Stimulated activated CD8-positive, alpha-beta memory T cell treated with anti-CD3 and anti-CD28 coated beads, Interleukin-12 subunit alpha, Interleukin-12 subunit beta, amount 100 ng/mL, for 24 hours (primary cell): Measurements from ENCODE around the gene CES3.
A peak's percentile ranks its signal among the peaks of the same experiment; 100 is the strongest.

Experiments used
- DNase-seq: peaks from one replicate; pipeline ENCODE4 v3.0.0-alpha.2; 2020; ENCODE audit errors: extremely low read depth

CES3 gene

DNA sequence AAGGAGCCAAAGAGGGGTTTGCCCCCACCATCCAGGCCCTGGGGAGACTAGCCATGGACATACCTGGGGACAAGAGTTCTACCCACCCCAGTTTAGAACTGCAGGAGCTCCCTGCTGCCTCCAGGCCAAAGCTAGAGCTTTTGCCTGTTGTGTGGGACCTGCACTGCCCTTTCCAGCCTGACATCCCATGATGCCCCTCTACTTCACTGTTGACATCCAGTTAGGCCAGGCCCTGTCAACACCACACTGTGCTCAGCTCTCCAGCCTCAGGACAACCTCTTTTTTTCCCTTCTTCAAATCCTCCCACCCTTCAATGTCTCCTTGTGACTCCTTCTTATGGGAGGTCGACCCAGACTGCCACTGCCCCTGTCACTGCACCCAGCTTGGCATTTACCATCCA lies 48.1 kb downstream of the CES3 start:
- no peak for DNase-seq

DNA sequence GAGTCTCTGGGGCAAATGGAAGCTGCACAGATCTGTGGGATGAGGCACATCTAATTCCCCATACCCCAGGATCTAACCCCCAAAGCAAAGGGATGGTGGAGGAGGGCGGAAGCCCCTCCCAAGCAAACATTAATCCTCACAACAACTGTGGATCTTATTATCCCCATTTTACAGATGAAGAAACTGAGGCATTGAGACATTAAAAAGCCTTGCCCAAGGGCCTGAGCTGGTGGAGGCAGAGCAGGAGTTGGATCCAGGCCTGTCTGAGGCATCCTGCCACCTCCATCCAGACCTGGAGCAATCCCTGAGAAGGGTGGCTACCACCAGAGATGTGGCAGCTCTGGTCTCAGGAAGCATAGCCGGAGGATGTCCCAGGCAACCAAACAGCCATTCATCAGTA lies 50.2 kb downstream of the CES3 start:
- DNase-seq = no peak

DNA sequence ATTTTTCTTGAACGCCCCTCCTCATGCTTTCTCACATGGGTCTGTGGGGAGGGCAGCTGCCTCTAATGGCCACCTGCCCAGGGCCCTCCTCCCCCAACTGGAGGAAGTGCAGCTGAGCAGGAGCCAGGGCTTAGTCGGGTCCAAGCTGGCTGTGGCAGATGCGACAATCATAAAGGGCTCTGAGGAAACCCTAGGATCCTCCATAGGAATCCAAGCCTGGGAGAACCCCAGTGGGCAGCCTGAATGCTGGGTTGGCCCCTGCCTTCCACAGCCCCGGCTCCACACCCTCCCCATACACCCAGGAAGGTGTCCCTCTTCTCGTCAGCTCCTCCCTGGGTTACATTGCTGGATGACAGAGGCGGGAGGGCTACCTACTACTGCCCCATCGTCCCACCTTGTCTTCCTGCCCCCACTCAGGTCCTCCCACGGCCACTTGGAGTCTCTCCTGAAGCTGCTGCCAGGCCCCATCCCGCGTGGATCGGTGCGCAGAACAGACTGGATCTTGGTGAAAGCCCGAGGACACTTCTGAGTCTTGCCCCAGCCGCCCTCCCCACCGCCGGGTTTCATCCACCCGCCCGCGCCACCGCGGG lies 52.3 kb downstream of the CES3 start:
- no peak for DNase-seq

DNA sequence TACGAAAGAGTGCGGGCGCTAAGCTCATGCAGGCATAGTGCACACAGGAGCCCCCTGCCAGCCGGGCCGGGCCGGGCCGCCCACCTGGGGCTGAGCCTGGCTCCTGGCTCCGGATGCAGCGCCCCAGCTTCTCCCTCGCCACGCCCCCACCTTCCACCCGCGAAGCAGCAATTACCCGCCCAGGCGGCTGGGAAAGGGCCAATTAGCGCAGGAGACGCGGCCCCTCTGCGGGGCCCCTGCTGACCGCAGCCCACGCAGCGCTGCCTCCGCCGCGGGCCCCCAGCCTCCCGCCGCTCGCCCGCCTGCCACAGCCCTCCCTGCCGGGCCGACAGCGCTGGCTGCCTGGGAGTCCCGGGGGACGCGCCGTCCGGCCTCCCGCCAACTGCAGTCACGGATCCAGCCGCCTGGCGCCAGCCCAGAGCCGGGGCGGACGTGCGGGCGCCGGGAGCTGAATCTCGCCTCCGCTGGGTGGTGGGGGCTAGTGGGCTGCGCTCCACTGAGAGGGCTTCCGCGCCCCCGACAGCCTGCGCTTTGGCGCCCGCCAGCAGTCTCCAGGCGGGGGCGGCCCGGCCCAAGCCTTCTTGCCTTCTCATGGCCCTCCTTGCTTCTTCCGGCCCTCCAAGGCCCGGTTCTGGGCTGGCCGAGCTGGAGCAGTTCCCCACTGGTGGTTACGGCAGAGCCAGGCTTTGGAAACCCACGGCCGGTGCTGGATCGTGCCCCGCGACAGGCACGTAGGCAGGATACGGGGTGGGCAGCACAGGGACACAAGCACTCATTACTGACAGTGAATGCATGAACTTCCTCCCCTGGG lies 53.0 kb downstream of the CES3 start:
- DNase-seq = peak; percentile 56

DNA sequence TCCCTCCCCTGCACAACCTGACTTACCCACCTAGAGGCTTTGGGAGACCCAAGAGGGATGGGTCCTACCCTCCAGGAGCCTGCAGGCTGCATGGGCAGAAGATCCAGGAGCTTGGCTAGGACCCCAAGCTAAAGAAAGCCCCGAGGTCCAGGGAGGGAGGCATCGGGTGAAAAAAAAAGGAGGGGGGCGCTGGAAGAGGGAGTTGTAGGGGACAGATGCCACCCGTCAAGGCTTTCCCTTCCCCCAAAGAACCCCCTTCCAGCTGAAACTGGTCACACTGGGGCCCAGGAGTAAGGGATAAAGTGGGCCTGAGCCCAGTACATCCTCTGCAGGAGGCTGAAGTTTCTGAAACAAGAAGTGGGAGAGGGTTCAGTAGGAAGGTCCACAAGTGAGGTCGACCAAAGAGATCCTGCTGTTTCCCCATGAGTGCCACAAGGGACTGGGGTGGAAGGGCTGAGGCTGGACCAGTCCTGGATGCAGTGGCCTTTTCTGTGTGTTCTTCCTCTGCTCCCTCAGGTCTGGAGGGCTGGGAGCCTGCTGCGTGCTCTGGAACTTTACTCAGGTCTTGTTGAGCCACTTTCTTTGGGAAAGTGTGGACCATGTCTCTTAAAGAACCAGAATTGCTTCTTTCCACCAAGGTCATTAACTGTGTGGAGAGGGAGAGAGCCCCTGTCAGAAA lies 53.7 kb downstream of the CES3 start:
- DNase-seq = no peak

DNA sequence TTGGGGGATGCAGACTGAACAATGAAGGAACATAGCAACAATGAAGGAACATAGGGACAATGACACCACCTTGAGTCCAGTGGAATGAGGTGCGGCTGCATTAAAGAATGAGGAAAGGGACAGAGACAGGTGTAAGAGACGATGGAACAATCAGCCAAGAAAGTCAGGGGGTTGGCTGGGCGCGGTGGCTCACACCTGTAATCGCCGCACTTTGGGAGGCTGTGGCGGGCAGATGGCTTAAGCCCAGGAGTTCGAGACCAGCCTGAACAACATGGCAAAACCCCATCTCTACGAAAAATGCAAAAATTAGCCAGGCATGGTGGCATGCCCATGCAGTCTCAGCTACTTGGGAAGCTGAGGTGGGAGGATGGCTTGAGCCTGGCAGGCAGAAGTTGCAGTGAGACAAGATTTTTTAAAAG lies 54.3 kb downstream of the CES3 start:
- no peak for DNase-seq

DNA sequence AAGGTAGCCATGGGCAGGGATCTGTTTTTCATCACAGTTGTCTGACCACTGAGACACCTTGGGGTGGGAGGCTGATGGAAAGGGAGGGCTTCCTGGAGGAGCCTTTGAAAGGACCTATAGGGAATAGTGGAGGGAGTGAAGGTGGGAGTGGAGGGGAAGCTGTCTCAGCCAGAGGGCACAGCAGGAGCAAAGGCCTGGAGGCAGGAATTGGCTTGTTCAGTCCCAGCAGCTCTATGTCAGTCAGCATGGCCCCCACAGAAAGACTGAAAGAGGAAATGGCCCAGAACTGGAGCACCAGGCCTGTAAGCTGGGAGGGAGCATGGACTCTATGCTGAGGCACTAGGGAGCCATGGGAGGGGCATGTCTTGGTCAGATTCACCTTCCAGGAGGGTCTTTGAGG lies 55.1 kb downstream of the CES3 start:
- DNase-seq = no peak

DNA sequence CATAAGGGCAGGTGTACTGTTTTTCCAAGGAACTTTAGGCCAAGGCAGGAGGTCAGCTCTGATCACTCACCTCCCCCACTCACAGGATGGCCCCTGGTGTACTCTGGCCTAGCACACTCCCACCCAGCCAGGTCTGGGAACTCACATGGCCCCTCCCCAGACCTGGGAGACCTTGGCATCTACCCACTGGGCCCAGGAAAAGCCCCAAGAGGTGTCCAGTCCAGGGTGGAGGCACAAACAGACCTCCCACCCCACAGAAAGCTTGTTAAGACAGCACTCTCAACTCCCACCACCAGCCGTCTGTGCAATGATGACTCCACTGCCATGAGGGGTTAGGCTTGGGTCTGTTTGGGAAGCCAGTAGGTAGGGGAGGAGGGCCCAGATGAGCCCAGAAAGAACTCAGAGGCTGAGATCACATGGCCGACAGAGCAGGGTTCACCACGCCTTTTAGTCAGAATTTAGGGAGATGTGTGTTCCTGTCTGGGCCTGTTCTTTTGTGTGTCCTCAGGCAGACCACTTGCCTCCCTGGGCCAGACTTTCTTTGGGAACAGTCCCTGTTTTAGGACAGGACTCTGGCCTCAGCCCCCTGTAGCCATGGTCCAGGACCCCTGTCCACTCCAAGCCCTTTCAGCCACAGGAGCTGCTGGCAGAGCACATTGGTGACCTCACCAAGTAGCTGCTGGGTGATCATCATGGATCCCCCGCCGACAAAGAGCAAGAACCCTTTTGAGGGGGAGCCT lies 55.8 kb downstream of the CES3 start:
- DNase-seq = no peak

DNA sequence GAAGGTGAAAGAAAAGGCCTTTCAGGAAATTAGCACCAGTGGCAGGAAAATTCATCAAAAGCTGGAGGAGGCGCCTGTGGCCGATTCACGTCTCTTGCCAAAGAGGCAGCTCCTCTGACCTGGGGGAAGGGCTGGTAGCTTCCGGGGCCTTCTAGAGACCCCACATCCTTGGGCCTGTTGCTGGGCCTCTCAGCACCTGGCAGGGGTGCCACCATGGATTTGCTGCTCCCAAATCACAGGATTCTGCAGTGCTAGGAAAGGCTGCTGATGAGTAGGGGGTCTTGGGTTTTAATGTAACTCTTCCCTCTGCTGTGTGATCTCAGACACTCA lies 56.3 kb downstream of the CES3 start:
- no peak for DNase-seq

DNA sequence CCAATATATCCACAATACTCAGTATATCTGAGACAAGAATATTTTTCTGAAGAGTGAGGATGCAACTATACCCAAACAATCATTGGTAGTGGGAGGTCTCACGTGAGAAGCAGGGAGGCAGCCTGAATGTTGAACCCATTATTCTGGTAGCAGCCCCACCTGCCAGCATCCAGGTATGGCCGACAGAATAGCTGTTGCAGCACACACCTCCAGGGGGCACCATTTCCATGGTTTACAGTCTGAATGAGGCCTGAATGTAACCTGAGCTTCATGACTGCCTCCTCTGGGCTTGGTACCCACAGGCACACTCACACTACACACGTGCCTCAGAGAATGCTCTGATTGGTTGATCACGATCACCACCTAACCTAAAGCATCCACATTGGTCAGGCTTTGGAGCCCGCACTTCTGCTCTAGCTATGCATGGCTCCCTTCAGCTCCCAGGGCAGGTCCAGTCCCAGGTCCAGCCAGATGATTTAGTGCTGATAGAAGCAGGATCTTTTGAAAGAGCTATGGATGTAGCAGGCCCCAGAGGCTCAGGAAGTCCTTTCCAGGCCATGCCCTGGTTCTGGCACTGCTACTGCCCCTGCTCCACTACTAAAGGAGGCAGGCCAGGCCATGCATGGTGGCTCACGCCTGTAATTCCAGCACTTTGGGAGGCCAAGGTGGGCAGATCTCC lies 56.9 kb downstream of the CES3 start:
- DNase-seq = peak; percentile 70

DNA sequence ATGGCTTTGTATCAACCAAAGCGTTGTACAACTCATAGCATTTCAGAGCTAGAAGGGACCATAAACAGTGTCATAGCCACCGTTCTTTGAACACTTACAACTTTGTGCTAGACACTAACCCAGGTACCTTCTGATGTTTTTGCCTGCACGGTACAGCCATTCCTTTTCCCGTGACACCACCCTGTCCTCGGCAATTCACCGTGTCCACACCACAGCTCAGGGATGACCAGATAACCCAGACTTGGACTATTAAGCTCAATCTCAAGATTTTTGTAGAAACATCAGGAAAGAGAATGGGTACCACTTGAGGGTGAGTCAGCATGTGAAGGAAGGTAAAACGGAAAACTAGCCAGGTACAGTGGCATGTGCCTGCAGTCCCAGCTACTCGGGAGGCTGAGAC lies 58.1 kb downstream of the CES3 start:
- no peak for DNase-seq

DNA sequence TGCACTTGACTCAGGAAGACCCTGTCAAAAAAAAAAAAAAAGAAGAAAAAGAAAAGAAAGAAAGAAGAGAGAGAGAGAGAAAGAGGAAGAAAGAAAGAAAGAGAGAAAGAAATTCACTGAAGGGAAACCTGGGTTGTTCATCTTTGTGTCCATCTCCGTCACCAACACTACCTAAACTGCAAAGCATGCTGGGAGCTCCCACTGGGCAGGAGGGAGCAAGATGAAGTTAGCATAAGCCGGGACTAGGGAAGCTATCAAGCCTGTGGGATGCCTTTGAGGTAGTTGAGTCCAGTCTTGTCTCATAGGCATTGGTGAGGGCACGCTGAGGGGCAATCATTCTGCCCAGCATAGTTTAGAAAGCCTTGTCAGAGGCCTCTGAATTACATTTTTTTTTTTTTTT lies 60.3 kb downstream of the CES3 start:
- DNase-seq = no peak

DNA sequence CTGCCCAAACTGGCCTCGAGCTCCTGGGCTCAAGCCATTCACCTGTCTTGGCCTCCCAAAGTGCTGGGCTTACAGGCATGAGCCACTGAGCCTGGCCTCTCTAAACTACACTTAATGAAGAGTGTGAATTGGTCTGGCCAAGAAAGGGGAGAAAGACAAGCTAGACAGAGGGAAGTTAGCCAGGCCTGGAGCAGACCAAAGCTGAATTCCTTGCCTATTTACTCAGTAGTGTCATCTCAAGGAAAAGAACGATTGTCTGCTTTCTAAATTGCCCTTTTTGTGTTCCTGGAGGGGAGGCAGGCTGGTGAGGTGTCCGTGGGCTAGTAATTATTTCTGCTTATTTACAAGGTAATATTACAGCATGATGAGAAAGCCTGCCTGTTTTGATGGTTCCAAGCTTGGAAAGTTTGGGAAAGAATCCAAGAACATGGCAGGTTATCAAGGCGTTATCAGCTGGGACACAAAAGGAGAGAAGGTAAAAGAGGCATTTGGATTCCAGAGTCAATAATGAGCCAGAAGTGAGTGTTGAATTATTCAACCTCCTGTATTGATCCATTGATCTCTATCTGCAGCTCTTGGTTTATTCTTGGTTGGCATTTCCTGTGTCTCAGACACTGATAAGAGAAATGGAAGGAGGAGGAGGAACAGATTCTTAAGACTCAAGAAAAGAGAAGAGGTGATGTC lies 61.6 kb downstream of the CES3 start:
- DNase-seq = no peak

DNA sequence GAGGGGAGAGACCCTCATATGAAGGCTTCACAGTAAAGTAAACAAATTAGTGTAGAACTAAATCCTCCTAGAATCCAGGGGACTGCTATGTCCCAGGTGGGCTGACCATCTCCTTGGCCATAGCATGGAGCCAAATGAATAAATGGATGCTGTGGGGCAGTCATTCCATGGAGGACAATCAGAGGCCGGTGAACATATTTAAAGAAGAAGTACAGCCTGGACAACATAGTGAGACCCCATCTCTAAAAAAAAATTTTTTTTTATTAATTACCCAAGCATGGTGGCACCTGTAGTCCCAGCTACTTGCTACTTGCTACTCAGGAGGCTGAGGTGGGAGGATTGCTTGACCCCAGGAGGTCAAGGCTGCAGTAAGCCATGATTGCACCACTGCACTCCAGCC lies 62.6 kb downstream of the CES3 start:
- DNase-seq = no peak
